Esophagus squamous epithelium (tissue), 4 donors: ENCODE measurements around the gene SYTL2.

Experiments
- CTCF ChIP-seq, 6 experiments: fragments of 450-650 bp in 4 of 6; fragments of 200-600 bp in 2 of 6; sonication (generic) in 2 of 6; IDR thresholded peaks; one replicate each; pipeline ENCODE4 v1.5.1; 2016 to 2019; ENCODE audit warnings: antibody characterized with exemption in 6 of 6, mild to moderate bottlenecking in 4 of 6, moderate library complexity in 4 of 6
- POLR2A ChIP-seq, 4 donors: fragments of 450-650 bp; IDR thresholded peaks; one replicate each; pipeline ENCODE4 v1.6.1; 2017; ENCODE audit warnings: antibody characterized with exemption in 4 of 4, mild to moderate bottlenecking in 4 of 4, moderate library complexity in 3 of 4

GRCh38 chr11:85721191-85721590 is 89.8 kb downstream of the SYTL2 start:
- no peak for TF ChIP-seq CTCF (IDR thresholded peaks at IDR 0.05)
- TF ChIP-seq POLR2A (IDR thresholded peaks at IDR 0.05): no peak
